HG02678 (cell line): ENCODE data around the gene PPP6C.
"Not testable (repeated sequence)": the region's sequence is repeated elsewhere in the genome, so short reads cannot be mapped to it uniquely, and the experiment has no call there.

Source experiments
- ATAC-seq: cut with Tn5 transposase; IDR thresholded peaks from one replicate; pipeline ENCODE4 v1.9.1; 2021; ENCODE audit warnings: mild to moderate bottlenecking, moderate library complexity; ENCODE audit not compliant: unreplicated experiment

PPP6C gene

DNA sequence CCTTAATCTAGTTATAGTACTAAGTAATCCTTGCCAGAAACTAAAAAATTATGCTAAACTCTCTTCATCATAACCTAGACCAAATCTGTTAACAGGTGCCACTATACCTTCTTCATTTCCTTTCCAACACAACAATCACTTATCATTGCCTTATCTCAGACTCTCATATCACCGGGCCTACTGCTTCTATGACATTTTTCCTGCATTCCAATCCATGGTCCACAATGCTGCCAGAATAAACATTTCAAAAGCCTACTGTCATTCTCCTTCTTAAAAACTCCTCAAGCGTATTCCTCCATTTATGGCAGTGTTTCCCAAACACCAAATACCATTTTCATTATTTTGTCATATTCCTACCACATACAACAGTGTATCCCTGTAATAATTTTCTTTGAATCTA, 6.5 kb downstream of the PPP6C start:
- no peak for ATAC-seq

DNA sequence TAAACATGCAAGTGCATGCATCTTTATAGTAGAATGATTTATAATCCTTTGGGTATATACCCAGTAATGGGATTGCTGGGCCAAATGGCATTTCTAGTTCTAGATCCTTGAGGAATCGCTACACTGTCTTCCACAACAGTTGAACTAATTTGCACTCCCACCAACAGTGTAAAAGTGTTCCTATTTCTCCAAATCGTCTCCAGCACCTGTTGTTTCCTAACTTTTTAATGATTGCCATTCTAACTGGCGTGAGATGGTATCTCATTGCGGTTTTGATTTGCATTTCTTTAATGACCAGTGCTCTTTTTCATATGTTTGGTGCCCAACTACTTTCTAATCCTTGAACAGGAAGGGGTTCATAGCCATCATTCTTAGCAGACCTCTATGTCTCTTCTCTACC, 7.8 kb downstream of the PPP6C start:
- ATAC-seq: not testable (repeated sequence)

DNA sequence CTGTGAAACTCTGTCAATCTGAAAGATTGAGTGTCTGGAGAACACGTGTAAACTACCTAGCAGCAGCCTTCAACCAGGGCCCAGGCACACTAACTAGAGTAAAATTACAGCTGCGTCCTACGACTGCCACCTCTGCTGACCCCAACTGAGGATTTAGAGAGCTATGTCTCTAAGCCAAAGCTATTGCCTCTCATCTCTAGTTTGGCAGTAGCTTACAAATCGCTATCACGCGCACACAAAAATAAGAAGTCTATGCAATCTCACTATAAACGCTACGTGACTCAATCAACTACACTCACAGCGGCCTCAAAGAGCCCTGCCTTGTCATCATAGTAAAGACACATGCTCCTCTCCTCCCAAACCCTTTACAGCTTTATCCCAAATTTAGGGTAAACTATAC, 8.7 kb downstream of the PPP6C start:
- ATAC-seq: no peak

DNA sequence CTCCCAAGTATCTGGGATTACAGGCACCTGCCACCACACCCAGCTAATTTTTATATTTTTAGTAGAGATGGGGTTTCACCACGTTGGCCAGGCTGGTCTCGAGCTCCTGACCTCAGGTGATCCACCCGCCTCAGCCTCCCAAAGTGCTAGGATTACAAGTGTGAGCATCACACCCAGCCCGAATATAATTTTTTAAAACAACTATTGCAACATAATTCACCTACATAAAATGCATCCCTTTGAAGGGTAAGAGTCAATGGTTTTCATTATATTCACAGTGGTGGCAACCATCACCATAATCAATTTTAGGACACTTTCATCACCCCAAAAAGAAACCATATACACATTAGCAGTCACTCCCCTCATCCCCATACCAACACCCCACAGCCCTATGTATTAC, 9.8 kb downstream of the PPP6C start:
- ATAC-seq: not testable (repeated sequence)

DNA sequence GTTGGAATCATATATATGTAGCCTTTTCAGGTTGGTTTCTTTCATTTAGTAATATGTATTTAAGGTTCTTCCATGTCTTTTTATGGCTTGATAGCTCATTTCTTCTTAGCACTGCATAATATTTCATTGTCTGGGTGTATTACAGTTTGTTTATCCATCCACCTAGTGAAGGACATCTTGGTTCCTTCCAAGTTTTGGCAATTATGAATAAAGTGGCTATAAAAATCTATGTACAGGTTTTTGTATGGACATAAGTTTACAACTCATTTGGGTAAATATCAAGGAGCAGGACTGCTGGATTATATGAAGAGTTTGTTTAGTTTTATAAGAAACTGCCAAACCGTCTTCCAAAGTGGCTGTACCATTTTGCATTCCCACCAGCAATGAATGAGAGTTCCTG, 11.7 kb downstream of the PPP6C start:
- ATAC-seq: no peak

DNA sequence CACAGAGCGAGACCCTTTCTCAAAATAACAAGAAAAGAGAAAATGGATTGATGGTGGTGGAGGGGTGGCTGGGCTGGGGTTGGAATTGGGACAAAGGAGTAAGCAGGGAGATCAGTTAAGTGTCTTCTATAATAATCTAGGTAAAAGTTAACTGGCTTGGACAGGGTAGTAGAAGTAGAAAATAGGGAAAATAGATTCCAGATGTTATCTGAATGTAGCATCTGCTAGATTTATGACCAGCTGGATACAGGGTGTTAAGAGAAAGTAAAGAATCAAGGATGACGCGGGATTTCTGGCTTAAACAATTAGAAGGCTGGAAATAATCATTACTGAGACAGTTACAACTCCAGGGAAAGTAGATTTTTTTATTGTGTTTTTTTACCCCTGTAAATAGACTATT, 13.0 kb downstream of the PPP6C start:
- no peak for ATAC-seq

DNA sequence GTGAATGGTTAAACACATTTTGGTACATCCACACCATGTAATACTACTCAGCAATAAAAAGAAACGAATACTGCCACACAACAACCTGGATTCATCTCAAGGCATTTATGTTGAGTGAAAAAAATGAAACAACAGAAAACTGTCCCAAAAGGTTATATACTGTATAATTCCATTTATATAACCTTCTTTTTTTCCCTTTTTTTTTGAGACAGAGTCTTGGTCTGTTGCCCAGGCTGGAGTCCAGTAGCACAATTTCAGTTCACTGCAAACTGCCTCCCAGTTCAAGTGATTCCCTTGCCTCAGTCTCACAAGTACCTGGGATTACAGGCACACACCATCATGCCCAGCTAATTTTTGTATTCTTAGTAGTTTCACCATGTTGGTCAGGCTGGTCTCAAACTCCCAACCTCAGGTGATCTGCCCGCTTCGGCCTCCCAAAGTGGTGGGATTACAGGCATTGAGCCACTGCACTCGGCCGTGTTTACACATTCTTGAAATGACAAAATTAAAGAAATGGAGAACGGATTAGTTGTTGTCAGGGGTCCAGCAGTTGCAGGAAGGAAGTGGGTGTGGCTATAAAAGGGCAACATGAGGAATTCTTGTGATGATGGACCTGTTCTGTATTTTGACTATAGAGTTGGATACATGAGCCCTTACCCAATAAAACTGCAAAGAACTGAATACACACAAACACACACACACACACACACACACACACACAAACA, 17.4 kb downstream of the PPP6C start:
- no peak for ATAC-seq

DNA sequence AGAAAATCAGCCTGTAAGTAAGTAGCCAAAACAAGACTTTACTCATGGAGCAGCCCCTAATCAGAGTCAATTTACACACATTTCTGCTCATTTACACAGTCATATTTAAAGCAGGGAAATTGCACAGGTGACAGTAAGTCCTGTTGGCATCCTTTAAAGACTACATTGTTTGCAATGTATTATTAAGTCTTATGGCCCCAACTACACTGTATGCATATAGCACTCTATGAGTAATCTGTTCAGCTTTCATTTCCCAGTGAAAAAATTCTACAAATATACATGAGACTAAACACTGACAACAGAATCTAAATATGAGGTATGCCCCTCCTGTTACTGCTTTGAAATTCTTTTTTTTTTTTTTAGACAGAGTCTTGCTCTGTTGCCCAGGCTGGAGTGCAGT, 19.7 kb downstream of the PPP6C start:
- ATAC-seq: no peak

DNA sequence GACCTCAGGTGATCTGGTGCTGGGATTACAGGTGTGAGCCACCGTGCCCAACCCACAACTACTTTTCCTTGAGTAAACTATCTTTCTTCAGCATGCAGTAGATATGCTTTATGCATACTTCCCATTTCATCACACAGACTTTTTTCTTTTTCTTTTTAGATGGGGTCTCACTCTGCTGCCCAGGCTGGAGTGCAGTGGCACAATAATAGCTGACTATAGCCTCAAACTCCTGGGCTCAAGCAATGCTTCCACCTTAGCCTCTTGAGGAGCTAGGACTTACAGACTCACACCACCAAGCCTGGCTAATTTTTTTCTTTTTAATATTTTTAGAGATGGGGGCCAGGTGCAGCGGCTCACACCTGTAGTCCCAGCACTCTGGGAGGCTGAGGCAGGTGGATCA, 22.8 kb downstream of the PPP6C start:
- no peak for ATAC-seq

DNA sequence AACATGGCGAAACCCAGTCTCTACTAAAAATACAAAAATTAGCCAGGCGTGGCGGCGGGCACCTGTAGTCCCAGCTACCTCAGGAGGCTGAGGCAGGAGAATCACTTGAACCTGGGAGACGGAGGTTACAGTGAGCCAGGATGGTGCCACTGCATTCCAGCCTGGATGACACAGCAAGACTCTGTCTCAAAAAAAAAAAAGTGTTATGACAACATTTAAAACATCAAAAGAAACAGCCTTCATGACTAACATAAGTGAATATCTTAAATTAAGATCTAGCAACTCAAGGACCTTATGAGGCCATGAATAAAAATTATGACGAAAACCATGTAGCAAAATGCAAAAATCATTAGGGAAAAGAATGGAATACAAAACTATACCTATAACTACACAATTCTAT, 26.7 kb downstream of the PPP6C start:
- ATAC-seq: not testable (repeated sequence)

DNA sequence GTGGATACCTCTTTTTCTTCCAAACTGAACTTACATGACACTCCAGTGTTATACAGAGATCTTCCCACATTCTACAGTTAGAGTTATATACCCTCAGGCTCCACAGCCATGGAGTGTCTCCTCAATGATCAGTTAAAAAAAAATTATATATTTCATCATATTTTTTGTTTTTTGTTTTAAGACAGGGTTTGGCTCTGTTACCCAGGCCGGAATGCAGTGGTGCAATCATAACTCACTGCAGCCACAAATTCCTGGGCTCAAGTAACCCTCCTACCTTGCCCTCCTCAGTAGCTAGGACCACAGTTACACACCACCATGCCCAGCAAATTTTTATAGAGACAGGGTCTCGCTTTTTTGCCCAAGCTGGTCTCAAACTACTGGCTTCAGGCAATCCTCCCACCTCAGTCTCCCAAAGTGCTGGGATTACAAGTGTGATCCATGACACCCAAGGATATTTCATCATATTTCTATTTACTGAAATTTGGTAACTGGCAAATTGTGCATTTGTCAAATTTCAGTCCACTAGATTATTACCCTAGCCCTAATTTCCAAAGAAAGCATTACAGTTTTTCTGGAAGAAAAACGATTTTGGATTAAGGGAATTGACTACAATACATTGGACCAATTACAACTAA, 28.2 kb downstream of the PPP6C start:
- no peak for ATAC-seq

DNA sequence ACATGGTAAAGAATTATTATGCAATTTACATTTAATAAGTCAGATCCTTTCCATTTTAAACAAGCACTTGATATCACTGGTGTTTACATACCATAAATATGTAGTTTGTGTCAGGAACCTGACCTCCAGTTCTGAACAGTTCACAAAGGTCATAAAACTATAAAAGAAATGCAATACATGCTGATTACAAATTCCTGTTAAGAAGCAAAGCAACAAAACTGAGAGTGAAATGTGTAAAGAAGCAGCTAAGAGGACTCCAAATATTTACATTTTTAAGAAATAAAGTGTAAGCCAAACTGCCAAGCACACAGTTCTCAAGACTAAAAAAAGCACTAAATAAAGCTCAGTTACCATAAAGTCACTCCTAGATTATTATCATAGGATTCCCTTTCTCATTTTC, 28.9 kb downstream of the PPP6C start:
- ATAC-seq: no peak

DNA sequence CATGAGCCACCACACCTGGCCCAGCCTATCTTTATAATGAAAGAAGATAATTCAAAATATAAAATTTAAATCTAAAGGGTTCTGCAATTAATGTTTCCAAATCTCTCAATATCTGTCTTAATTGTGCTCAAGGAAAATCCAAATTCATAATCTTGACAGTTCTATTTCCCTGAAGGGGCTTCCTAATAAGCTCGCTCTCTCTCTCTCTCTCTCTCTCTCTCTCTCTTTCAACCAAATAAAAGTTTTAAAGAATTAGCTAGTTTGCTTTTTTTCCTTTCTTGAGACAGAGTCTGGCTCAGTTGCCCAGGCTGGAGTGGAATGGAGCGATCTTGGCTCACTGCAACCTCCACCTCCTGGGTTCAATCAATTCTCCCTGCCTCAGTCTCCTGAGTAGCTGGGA, 33.1 kb downstream of the PPP6C start:
- no peak for ATAC-seq

DNA sequence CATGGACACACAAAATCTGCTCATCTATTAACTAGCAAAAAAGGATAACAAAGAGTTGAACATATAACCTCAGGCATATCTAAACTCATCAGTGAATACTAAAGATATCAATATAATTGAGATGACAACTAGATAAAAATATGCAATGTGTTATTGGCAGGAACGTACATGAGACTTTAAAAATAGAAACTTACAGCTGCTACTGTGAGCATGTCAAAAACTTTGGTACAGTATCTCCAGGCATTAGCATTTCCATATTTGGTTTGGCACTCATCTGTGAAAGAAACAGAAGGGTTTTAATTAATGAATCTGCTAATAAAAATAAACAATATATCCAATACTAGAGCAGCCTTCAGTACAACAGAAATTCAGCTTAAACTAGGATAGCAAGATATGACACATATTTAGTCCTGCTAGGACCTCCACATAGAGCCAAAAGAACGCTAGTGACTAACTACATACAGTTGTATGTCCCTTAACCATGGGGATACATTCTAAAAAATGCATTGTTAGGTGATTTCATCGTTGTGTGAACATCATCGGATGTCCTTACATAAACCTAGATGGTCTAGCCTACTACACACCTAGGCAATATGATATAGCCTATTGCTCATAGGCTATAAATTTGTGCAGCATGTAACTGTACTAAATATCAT, 35.8 kb downstream of the PPP6C start:
- ATAC-seq: no peak

DNA sequence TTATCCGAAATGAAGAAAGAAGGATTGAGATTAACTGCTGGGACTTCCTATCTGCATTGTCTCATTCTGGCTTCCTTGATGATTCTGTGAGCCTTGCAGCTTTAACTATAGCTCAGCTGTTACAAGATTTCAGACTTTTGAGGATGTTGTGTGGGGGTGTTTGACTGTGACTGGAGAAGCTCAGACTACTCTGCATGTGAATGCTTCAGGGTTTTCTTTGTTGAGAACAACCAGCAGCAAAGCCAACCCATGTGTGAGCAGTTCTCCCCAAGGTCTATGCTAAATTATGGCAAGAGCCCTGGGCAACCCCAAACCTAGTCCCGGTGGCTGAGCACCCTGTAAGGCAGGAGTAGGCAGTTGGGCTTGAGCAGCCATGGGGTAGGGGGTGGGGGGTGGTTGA, 37.9 kb downstream of the PPP6C start:
- ATAC-seq: no peak

DNA sequence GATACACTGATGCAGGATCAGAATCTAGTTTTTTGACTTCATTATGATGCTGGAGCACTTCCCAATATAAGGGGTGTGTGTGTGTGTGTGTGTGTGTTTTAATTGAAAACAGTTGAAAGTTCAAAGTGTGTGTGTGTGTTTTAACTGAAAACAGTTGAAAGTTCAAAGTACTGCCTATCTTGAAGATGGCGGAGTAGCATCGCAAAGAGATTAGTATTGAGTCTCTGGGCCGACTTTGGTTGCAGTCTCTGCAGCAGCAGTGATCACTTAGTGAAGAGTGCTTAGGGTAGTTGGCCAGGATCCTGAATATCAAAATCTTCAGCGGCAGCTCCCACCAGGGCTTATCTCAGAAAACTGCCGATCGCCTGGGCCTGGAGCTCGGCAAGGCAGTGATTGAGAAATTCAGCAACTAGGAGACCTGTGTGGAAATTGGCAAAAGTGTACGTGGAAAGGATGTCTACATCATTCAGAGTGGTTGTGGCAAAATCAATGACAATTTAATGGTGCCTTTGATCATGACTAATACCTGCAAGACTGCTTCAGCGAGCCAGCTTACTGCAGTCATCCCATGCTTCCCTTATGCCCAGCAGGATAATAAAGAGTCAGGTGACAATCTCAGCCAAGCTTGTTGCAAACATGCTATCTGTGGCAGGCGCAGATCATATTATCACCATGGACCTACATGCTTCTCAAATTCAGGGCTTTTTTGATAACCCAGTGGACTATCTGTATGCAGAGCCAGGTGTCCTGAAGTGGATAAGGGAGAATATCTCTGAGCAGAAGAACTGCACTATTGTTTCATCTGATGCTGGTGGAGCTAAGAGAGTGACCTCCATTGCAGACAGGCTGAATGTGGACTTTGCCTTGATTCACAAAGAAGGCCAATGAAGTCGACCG, 39.0 kb downstream of the PPP6C start:
- ATAC-seq: no peak

DNA sequence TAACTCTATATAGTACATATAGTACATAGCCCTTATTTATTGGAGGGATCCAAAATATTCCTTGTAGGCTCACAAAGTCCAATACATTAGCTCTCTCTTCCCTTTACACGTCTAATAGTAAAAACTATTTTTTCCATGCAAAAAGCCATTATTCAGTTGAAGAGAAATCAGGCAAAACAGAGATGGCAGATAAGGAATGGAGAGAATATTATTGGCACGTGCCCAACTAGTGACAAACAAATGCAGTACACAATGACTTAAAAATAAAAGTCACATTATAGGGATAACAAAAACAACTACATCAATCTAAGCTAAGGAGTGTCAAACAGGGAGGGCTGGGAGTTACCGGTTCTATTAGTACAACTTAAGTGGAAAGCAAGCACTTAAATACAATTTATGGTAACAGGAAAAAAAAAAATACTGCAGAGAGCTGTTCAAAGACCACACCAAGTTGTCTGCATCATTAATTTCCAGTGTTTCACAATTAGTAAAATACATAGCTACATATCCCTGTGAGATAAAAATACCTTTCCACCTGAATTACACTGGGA, 42.1 kb downstream of the PPP6C start:
- no peak for ATAC-seq

DNA sequence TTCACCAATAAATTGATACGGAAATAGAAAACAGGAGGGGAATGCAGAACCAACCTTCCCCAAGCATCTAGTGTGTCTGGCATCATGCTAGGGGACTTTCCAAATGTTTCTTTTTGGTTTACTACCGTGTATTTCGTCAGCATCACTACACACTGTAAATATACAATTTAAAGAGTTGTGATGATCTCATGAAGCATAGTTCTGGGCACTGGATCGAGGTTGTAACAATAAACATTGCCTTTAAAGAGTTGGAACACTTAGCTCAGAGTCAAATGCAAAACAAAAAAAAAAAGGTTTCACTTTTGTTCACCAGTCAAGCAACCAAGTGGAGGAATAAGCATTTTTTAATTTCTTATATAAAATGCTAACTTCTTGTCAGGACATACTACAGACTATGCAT, 43.4 kb downstream of the PPP6C start:
- no peak for ATAC-seq

DNA sequence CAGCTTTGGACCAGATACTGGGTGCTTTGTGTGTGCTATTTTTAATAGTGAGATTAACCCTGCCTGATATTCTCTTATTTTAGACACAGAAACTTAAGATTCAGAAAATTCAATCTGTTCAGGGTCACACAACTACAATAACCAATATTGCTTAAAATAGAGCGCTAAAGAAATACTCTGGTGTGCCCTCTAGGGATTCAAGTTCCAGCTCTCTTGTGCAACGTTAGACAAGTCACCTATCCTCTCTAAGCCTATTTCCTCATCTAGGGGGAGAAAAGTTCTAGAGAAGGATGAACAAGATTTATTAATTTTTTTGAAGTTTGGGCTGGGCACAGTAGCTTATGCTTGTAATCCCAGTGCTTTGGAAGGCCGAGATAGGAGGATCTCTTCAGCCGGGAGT, 44.2 kb downstream of the PPP6C start:
- no peak for ATAC-seq

DNA sequence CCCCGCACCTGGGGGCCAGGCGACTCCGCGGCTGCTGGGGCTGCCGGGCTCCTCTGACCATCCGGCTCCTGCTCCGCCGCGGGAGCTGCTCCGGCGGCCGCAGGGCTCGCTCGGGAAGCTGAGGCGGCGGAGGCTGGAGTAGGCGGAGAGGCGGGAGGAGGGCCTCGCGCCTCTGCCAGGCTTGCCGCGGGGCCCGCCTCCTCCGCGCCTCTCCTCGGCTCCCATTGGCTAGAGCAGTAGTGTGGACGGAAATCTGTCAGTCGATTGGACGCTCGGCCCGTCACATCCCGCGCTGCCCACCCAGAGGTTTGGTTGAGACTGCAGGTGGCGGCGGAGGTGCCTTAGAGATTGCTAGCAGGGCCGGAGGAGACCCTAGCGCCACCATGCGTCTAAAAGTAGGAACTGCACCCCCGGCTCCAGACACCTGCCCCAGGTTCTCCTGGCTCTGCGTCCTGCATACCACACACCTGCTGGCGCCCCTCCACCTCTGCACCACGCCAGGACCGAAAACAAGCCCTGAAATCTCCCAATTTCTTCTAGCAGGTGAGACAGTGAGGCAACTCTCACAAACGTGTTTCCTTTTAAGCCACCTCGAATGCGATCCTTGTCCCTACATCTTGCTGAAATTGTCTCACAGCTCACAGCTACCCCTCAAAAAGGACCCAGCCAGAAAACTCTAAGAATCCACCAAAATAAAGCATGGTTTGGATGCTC, 46.1 kb downstream of the PPP6C start, which contains the start of gene SCAI:
Gene SCAI, minus strand, starts transcription at position 152 of the 714 bp plus-strand sequence. Its CDS starts 91 bp downstream, at position 61.
- peak; percentile 99 for ATAC-seq
